Gastrocnemius medialis (tissue), 4 donors: ENCODE results near the gene UTRN. TPM values are rescaled to one million over a fixed set of nuclear protein-coding genes. Genes with fewer than 3 reads are reported as not detected.

Source experiments
- ATAC-seq, 2 donors: fragments of 150-250 bp; one replicate each; pipeline ENCODE4 v1.9.1; 2016
- DNase-seq, 2 donors: peaks; one replicate each; pipeline ENCODE4 v3.0.0-alpha.2; 2019
- H3K27ac ChIP-seq, 4 donors: fragments of 200-600 bp; sonication (generic); 1 replicate in 1 of 4; 2 replicates in 3 of 4; pipeline ENCODE4 v1.5.1; 2016 to 2018; ENCODE audit warnings: mild to moderate bottlenecking in 2 of 4, moderate library complexity in 1 of 4
- H3K27me3 ChIP-seq, 3 donors: fragments of 200-600 bp; sonication (generic) in 2 of 3; 1 replicate in 1 of 3; 2 replicates in 2 of 3; pipeline versions ENCODE4 v1.5.1 to v1.6.0; 2016 to 2019; ENCODE audit warnings: mild to moderate bottlenecking in 1 of 3, moderate library complexity in 1 of 3
- H3K36me3 ChIP-seq, 2 donors: fragments of 200-600 bp; sonication (generic) in 1 of 2; one replicate each; pipeline ENCODE4 v1.5.1; 2017 to 2018
- H3K4me1 ChIP-seq, 2 donors: fragments of 200-600 bp; sonication (generic) in 1 of 2; one replicate each; pipeline ENCODE4 v1.5.1; 2016 to 2017; ENCODE audit warnings: mild to moderate bottlenecking in 2 of 2
- H3K4me3 ChIP-seq, 4 donors: fragments of 200-600 bp; sonication (generic) in 3 of 4; 1 replicate in 1 of 4; 2 replicates in 3 of 4; pipeline ENCODE4 v1.5.1; 2016 to 2019; ENCODE audit warnings: mild to moderate bottlenecking in 2 of 4
- H3K9me3 ChIP-seq, 3 donors: fragments of 200-600 bp; sonication (generic) in 2 of 3; 1 replicate in 1 of 3; 2 replicates in 2 of 3; pipeline ENCODE4 v1.5.1; 2016 to 2019
- POLR2A ChIP-seq, 2 donors: fragments of 450-650 bp; IDR thresholded peaks; one replicate each; pipeline ENCODE4 v1.6.1; 2017; ENCODE audit warnings: antibody characterized with exemption in 2 of 2, mild to moderate bottlenecking in 2 of 2, moderate library complexity in 2 of 2
- in situ Hi-C, 4 donors: fragments of 200-750 bp; cut with MboI; loops; one replicate each; pipeline versions ENCODE4 v1.15.0 to v1.8.0; 2017; ENCODE audit warnings: low sequenced_read_pairs in 4 of 4
- intact Hi-C: fragments of 100-400 bp; cut with DNase I; formaldehyde crosslinking; loops from one replicate; pipeline ENCODE4 v1.15.1; 2023; ENCODE audit warnings: low total_unique reads
- total RNA-seq, 4 donors: library from RNA; depleted of rRNA; stranded (reverse); fragments of >200 nt; gene quantifications; one replicate each; pipeline versions ENCODE4 v1.1.0 to v1.2.3, GENCODE V29; 2016
- TF ChIP-seq, protein P1 (sequence below), 5 experiments: fragments of 450-650 bp in 3 of 5; fragments of 200-600 bp in 2 of 5; sonication (generic) in 2 of 5; IDR thresholded peaks in 4 of 5; conservative IDR thresholded peaks in 1 of 5; 1 replicate in 4 of 5; 2 replicates in 1 of 5; pipeline ENCODE4 v1.5.1; 2016 to 2019; ENCODE audit warnings: antibody characterized with exemption in 5 of 5, mild to moderate bottlenecking in 3 of 5, moderate library complexity in 3 of 5

The UTRN gene
- total RNA-seq, 4 donors from 2014 or later = 24.1 to 66.3 (median 40.1) TPM

GRCh38 chr6:144307880-144308279, 22.7 kb downstream of the UTRN start:
- Histone ChIP-seq H3K36me3 (no peaks in the 10 kb centered on the region), H3K27ac (no peak overlapping the region), H3K27me3 (no peaks in the 10 kb centered on the region), H3K9me3 (no peaks in the 10 kb centered on the region), H3K4me3 (no peak overlapping the region), H3K4me1 (peaks cover 9 to 14% of the 10 kb centered on the region in 2 donors)
- in situ Hi-C loops = no loop called here
- no peak for TF ChIP-seq POLR2A (IDR thresholded peaks at IDR 0.05)
- TF ChIP-seq, protein P1, sequence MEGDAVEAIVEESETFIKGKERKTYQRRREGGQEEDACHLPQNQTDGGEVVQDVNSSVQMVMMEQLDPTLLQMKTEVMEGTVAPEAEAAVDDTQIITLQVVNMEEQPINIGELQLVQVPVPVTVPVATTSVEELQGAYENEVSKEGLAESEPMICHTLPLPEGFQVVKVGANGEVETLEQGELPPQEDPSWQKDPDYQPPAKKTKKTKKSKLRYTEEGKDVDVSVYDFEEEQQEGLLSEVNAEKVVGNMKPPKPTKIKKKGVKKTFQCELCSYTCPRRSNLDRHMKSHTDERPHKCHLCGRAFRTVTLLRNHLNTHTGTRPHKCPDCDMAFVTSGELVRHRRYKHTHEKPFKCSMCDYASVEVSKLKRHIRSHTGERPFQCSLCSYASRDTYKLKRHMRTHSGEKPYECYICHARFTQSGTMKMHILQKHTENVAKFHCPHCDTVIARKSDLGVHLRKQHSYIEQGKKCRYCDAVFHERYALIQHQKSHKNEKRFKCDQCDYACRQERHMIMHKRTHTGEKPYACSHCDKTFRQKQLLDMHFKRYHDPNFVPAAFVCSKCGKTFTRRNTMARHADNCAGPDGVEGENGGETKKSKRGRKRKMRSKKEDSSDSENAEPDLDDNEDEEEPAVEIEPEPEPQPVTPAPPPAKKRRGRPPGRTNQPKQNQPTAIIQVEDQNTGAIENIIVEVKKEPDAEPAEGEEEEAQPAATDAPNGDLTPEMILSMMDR (IDR thresholded peaks at IDR 0.05 in 4 of 5, conservative IDR thresholded peaks at IDR 0.05 in 1 of 5) = no peak
- ATAC-seq = no peak
- intact Hi-C loops = no loop called here
- DNase-seq = no peak

- Histone ChIP-seq H3K27ac (peak overlapping the region in 1 of 4 donors; percentile 14), H3K27me3 (no peaks in the 10 kb centered on the region), H3K36me3 (no peaks in the 10 kb centered on the region), H3K4me3 (no peak overlapping the region), H3K4me1 (peaks cover 35 to 40% of the 10 kb centered on the region in 2 donors), H3K9me3 (no peaks in the 10 kb centered on the region)
- no peak for TF ChIP-seq POLR2A (IDR thresholded peaks at IDR 0.05)
- TF ChIP-seq, protein P1 (IDR thresholded peaks at IDR 0.05 in 4 of 5, conservative IDR thresholded peaks at IDR 0.05 in 1 of 5) = no peak
- DNase-seq = no peak
- intact Hi-C loops (no loop called here), in situ Hi-C loops (no loop called here)
- ATAC-seq = no peak
Measured at GRCh38 chr6:144310765-144311164, 25.6 kb downstream of the UTRN start.

GRCh38 chr6:144311361-144311760, 26.2 kb downstream of the UTRN start:
- ATAC-seq (no peak), DNase-seq (no peak)
- Histone ChIP-seq H3K36me3 (no peaks in the 10 kb centered on the region), H3K27me3 (no peaks in the 10 kb centered on the region), H3K4me3 (no peak overlapping the region), H3K27ac (peak overlapping the region in 1 of 4 donors; percentile 14), H3K4me1 (peaks cover 35 to 42% of the 10 kb centered on the region in 2 donors), H3K9me3 (no peaks in the 10 kb centered on the region)
- TF ChIP-seq, protein P1 (IDR thresholded peaks at IDR 0.05 in 4 of 5, conservative IDR thresholded peaks at IDR 0.05 in 1 of 5) = no peak
- TF ChIP-seq POLR2A (IDR thresholded peaks at IDR 0.05) = no peak
- intact Hi-C loops = no loop called here
- in situ Hi-C loops = no loop called here

GRCh38 chr6:144314003-144314485, 28.9 kb downstream of the UTRN start:
- Histone ChIP-seq H3K4me3 (no peak overlapping the region), H3K27ac (peak overlapping the region; percentile 49 to 66 (median 60)), H3K4me1 (peaks cover 35 to 42% of the 10 kb centered on the region in 2 donors), H3K9me3 (no peaks in the 10 kb centered on the region), H3K36me3 (no peaks in the 10 kb centered on the region), H3K27me3 (no peaks in the 10 kb centered on the region)
- peak; percentile 37 to 55 for DNase-seq
- in situ Hi-C loops = no loop called here
- peak; percentile 45 to 83 for ATAC-seq
- TF ChIP-seq POLR2A (IDR thresholded peaks at IDR 0.05) = no peak
- TF ChIP-seq, protein P1 (IDR thresholded peaks at IDR 0.05 in 4 of 5, conservative IDR thresholded peaks at IDR 0.05 in 1 of 5) = no peak
- intact Hi-C loops = no loop called here

GRCh38 chr6:144314562-144314961, 29.4 kb downstream of the UTRN start:
- H3K4me1 ChIP-seq = peaks cover 35 to 42% of the 10 kb centered on the region in 2 donors
- intact Hi-C loops (no loop called here), in situ Hi-C loops (no loop called here)
- TF ChIP-seq POLR2A (IDR thresholded peaks at IDR 0.05) = no peak
- TF ChIP-seq, protein P1 (IDR thresholded peaks at IDR 0.05 in 4 of 5, conservative IDR thresholded peaks at IDR 0.05 in 1 of 5) = no peak
- ATAC-seq = peak in 1 of 2 donors; percentile 27
- no peaks in the 10 kb centered on the region for H3K27me3 ChIP-seq
- peak overlapping the region; percentile 49 to 66 (median 60) for H3K27ac ChIP-seq
- no peak for DNase-seq
- no peaks in the 10 kb centered on the region for H3K9me3 ChIP-seq
- no peaks in the 10 kb centered on the region for H3K36me3 ChIP-seq
- H3K4me3 ChIP-seq = no peak overlapping the region
